ENCODE results near the gene MCC.

- no peak for TF ChIP-seq EZH2 (IDR thresholded peaks at IDR 0.05; ENCODE audit: low read length)
- no peak for TF ChIP-seq CTCF (optimal IDR thresholded peaks at IDR 0.05 in 1 of 3, IDR thresholded peaks at IDR 0.05 in 1 of 3, conservative IDR thresholded peaks at IDR 0.05 in 1 of 3; ENCODE audit: extremely low read depth in 1 of 3, insufficient read depth in 2 of 3, low read length in 3 of 3)
Measured at GRCh38 chr5:113162770-113163169, 325.5 kb downstream of the MCC start.
